AG08395 (cell line): ENCODE results near the gene MYCT1.

Experiments used
- DNase-seq: peaks from one replicate; pipeline ENCODE4 v3.0.0; 2012; ENCODE audit warnings: mixed read lengths, low spot score

MYCT1 gene

DNA sequence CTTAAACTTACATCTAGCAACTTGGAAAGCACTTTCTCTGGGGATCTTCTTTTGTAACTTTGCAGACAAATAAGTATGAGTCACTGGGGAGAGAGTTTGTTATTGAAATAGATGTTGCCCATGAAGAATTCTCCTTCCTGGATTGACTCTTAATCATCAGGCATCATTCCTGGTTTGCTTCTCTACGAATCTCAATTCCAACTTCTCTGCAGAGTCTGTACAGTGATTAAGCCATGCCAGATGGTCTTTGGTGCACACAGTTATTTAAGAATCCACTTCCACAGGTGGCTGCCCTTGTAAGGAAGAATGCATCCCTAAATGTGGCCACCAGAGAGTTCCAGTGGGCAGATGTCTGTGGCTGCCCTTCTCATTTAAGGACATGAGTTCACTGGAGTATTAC is 25.7 kb downstream of the MYCT1 start:
- DNase-seq = peak; percentile 50

GRCh38 chr6:152726313-152726712 is 28.6 kb downstream of the MYCT1 start:
- DNase-seq = no peak

- no peak for DNase-seq
Observed at GRCh38 chr6:152727507-152727906, 29.8 kb downstream of the MYCT1 start.

DNA sequence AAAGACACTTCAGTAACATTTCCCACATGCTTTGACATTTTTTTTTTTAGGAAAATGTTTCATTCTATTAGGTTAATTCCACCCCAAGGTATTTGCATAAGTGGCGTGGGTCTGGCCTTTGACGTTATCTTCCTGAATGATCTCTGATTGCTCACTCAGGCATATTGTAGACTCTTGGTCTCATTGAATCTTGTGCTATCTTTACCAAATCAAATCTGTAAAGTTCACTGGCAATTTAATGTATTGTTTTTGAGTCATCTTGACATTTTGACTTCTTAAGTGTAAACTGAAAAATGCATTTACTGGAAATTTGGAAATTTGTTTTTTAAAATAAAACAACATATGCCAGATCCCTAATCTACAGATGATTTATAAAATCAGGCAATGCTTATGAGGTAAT is 36.9 kb downstream of the MYCT1 start:
- DNase-seq = no peak

DNA sequence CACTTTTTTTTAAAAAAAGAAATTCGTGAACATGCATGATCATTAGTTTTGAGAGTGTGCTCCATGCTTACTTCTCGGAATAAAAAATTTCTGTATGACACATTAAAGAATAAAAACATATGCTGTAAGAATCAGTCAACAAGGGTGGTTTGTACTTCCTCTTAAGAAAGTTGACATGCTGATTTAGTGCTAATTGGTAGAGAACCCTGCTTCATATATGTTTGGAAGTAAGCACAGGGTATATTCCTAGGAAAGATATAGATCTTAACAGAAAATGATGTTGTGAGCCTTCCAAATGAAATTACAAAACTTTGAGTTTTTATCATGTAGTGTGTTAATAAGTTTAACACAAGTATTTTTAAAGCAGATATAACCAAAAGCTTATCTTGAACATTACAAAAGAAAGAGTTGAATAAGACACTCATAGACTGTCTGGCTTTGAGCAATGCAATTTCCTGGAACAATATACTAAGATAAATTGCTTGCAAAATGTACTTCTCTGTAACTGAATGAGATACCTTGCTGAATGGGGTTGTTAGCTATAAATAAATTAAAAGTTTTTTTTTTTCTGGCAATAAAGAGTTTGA is 39.1 kb downstream of the MYCT1 start:
- DNase-seq = no peak

DNA sequence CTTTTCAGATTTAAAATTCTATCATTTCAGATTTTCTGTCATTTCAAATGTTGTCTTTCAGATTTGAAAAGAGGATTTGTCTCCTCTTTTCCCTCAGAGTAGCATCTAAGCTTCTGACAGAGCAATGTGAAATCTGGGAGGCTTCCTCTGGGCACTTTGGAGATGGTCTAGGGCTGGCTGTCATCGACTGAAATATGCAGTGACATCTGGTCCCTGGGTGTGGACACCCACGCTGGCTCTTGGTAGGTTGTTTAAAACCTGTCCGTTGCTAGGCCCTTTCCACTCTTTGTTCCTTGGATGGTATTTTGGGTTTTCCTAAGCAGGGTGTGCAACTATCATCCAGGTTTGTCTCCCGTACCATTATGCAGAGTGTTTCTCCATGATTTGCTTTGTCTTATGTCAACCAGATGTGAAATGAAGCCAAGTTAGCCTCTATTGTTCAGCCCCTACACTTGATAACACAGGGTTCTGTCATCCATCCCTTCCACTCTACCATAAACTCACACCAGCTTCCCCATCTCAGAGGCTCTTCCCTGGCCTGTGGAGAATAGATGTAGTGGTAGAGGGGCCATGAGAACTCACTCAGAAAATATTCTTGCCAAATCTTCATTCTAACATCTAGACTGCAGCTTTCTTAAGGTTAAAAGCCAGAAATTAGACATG is 47.9 kb downstream of the MYCT1 start:
- no peak for DNase-seq

GRCh38 chr6:152746172-152746553 is 48.5 kb downstream of the MYCT1 start:
- DNase-seq = peak; percentile 21

- no peak for DNase-seq
Observed at GRCh38 chr6:152748843-152749242, 51.1 kb downstream of the MYCT1 start.

DNA sequence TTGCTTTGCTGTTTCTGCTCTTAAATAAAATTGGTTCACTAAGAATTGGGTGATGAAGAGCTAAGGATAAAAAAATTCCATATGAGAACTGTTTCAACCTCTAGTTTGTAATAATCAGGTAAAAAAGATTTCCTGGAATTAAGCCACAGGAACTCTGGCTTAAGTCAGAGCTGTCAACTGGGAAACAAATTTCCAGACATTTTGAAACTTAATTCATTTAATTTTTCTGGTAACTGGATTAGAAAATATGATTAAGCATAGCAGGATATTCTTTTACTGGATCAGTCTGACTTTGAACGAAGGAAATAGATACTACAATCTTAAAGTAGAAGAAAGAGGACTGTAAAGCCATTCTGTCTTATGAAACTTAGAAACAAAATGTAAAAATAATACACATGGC is 51.6 kb downstream of the MYCT1 start:
- DNase-seq = no peak

GRCh38 chr6:152750694-152751093 is 53.0 kb downstream of the MYCT1 start, which contains the start of gene VIP:
TSS of gene VIP (plus strand) at chr6:152750797. CDS start at chr6:152752178, 1,381 bp downstream.
- peak; percentile 41 for DNase-seq

DNA sequence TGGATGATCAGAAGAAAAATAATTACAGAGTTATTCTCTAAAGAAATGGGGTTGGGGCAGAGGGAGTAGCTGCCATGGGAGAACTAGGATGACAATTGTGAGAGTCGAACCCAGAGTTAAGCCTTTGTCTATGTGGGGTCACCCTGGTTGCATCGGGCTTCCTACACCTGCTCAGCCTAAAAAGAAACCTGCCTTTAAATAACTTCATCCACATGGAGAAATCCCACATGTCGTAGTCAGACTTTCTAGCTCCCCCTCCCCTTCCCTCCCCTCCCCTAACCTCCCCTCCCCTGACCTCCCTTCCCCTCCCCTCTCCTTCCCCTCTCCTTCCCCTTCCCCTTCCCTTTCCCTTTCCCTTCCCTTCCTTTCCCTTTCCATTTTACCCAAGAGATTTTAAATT is 67.6 kb downstream of the MYCT1 start:
- no peak for DNase-seq

GRCh38 chr6:152769159-152769558 is 71.5 kb downstream of the MYCT1 start:
- DNase-seq = no peak

- no peak for DNase-seq
Observed at GRCh38 chr6:152769993-152770392, 72.3 kb downstream of the MYCT1 start.

DNA sequence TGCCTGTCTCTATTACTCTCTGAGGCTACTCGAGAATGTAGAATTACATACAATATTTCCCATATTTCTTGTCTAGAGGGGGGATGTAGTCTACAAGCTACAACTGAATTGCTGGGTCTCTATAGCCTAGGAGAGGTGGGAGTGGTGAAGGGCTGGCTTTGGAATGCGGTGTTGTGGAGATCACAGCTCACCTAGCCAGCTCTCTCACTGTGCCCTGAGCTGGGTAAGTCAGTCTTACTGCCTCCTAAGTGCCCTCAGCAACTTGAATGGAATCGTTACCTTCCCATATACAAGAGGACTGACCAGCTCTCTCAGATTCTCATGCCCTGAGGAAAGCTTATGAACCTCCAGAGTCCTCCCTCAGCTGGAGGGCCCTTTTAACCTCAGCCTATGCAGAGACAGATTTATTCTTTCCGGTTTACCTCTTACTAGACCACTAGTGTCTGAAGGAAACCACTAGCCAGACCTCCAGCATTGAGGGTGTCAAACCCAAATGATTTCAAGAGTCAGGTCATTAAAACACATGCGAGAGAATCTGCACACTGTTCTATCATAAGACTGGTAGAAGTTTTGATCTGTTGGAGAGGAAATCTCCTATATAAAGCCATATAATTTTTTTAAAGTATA is 73.5 kb downstream of the MYCT1 start:
- DNase-seq = no peak
